NCI-H128 (cell line): Measurements from ENCODE around the gene EGFLAM.

Experiments
- DNase-seq: peaks from one replicate; lab custom pipeline; 2025; ENCODE audit not compliant: unreplicated experiment; lab: John Stamatoyannopoulos, UW

The EGFLAM gene

DNA sequence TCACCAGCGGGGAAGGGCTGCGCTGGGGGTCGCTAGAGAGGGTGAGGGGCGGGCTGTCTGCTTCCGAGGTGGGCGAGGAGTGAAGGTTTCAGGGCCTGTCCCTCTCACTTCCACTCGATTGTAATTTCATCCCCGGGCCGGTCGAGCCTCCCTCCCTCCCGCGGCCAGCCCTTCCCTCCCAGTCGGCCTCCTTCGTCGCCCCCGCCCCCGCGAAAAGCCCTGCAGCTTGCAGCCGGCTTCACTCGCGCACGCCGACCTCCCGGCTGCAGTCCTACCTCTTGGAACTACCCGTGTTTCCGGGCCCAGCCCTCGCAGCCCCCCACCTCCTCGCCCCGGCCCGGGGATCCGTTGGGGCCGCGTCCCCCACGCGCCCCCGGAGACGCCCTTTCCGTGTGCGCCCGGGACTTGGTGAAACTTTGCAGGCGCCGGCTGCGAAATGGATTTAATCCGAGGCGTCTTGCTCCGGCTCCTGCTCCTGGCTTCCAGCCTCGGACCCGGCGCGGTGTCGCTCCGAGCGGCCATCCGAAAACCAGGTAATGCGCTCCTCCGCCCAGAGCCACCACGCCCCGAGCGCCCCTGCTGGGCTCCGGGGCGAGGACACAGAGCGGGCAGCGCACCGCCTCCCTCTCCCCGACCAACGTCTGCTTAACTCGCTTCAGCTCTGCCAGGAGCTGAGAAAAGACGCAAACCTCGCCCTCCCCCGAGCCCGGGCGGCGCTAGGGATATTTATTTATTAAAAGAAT is at the start of gene EGFLAM:
Gene EGFLAM (plus strand): TSS at position 241 of the 743 bp plus-strand sequence. CDS start 196 bp downstream, at position 437.
- DNase-seq = no peak

- no peak for DNase-seq
Observed at GRCh38 chr5:38208782-38209378, 49.5 kb upstream of the EGFLAM start.

DNA sequence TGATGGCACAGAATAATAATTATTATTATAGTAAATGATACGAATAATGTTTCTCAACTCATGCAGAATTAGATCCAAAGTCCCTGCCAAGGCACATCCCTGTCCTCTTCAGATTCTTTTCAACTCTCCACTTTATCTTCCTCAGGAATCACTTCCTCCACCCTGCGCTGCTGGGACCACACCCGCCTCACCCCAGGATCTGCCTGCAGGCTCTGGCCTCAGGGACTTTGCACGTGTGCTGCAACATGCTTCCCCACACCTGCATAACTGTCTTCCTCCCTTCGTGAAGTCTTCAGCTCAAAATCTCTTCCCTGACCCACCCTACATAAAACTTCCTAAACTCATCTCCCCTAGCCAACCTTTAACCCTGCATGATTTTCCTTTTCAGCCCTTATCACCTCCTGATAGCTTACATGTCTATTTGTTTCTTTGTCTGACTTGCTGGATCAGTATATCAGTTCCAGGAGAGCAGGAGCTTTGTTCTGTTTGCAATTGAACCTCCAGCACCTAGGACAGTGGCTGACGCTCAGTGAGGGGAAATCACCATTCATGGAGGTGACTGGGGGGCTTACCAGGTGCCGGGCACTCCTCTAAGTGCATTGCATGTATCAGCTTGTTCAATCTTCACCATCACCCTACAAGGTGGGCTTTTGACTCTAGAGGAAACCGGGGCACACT is 47.5 kb upstream of the EGFLAM start:
- DNase-seq = no peak

DNA sequence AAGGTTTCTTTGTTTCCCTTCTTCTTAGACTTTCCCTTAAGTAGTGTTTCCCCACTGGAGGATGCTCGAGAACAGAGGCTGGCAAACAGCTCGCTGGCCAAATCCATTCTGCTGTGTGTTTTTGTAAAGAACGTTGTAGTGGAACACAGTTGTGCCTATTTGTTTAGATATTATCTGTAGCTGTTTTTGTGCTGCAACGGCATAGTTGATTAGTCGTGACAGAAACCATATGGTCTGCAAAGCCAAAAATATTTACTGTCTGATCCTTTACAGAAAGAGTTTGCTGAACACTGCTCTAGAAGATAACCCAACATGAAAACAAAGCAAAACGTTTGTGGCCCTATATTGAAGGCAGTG is 47.0 kb upstream of the EGFLAM start:
- no peak for DNase-seq

DNA sequence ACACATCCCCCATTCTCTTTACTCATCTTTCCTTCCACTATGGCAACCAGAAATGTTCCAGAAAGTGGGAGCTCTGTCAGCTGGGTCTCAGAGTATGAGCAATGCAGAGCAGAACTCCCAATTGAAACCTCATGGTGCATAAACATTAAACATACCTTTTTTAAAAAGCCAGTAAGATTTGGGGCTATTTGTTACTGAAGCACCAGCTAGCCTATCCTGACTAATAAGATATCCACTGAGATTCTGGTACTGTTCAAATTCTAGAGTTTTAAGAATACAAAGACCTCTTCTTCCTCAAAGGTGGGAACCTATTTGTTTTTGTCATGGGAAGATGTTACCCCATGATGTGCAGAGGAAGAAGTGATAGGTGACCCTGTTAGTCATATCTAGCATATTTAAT is 46.1 kb upstream of the EGFLAM start:
- DNase-seq = no peak

GRCh38 chr5:38226091-38226490 is 32.3 kb upstream of the EGFLAM start:
- no peak for DNase-seq

- no peak for DNase-seq
Observed at GRCh38 chr5:38228914-38229313, 29.4 kb upstream of the EGFLAM start.

DNA sequence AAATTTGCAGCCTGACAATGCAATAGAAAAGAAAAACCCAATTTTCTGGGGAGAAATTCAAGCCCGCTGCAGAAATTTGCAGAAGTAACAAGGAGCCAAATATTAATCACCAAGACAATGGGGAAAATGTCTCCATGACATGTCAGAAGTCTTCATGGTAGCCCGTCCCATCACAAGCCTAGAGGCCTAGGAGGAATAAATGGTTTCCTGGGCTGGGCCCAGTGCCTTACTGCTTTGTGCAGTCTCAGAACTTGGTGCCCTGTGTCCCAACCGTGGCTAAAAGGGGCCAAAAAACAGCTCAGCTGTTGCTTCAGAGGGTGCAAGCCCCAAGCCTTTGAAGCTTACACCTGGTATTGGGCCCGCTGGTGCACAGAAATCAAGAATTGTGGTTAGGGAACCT is 23.6 kb upstream of the EGFLAM start:
- no peak for DNase-seq

- DNase-seq = no peak
Observed at GRCh38 chr5:38237681-38238080, 20.7 kb upstream of the EGFLAM start.

DNA sequence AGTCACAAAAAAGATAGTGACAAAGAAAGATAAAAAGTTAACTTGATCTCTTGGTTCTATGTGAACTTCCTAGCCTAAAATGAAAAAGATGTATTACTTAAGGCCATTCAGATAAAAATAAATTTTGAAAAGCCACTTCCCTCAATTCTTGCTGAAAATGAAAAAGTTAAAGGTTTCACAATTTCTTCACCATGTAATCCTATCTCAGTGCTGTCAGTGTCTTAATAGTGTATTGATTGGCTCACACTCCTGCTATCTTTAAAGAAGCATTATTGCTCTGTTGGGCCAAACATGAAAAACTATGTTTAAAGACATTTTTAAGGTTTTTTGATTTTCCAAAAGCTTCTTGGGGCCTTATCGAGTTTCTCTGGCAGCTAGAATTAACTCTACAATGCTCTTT is 18.1 kb upstream of the EGFLAM start:
- no peak for DNase-seq

DNA sequence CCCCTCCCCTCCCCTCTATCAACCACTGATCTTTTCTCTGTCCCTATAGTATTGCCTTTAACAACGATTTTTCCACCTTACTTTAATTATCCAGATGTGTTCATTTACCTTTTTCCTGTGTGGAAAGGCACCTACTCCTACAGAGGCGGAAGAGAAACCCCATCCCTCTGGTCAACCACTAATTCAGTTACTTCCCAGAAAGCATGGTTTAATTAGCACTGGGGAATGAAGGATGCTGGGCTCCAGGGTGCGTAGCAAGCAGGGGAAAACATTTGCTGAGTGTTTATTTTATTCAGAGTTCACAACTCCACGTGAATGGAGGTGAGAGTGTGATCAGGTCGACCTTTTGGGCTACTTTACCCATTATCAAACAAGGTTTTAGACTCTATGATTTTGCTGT is 16.7 kb upstream of the EGFLAM start:
- DNase-seq = no peak

- no peak for DNase-seq
Observed at GRCh38 chr5:38245307-38245706, 13.1 kb upstream of the EGFLAM start.

DNA sequence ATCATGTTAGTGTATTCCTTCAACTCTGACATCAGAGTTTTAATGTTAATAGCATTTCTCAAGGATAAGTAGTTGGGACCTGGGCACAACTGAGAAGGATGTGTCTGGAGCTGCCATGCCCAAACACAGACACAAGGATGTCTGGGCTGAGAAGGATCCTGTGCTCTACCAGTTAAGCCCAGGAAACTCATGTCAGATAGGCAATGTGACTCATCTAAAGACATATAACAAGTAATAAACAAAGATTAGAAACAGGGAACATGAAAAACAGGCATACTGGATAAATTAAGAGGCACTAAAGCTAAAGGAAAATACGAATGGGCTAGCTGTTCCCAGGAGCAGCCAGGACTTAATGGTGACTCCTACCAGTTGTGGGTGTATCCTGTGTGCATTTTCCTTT is 9.1 kb upstream of the EGFLAM start:
- no peak for DNase-seq

GRCh38 chr5:38249812-38250211 is 8.5 kb upstream of the EGFLAM start:
- DNase-seq = no peak

GRCh38 chr5:38250763-38251448 is 7.5 kb upstream of the EGFLAM start:
- DNase-seq = no peak

GRCh38 chr5:38253759-38254158 is 4.6 kb upstream of the EGFLAM start:
- DNase-seq = no peak

- DNase-seq = no peak
Observed at GRCh38 chr5:38257308-38258041, 884 bp upstream of the EGFLAM start.

GRCh38 chr5:38258042-38258318 is 379 bp upstream of the EGFLAM start:
- no peak for DNase-seq

- no peak for DNase-seq
Observed at GRCh38 chr5:38259062-38259808, 876 bp downstream of the EGFLAM start.

DNA sequence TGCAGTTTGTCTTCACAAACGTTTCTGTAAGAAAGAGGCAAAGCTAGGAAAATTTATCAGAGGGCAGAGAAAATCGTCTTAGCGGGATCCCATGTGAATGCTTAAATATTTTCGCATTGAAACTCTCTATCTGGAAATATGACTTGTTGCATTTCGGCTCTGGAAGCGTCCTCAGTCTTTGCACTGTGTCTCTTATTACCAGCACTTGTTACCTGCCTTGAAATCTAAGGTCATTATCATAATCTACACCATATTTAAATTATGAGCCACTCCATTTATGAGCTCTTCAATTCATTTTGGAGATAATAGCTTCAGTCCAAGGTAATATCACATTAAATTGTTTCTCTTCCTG is 1.4 kb downstream of the EGFLAM start:
- DNase-seq = no peak

DNA sequence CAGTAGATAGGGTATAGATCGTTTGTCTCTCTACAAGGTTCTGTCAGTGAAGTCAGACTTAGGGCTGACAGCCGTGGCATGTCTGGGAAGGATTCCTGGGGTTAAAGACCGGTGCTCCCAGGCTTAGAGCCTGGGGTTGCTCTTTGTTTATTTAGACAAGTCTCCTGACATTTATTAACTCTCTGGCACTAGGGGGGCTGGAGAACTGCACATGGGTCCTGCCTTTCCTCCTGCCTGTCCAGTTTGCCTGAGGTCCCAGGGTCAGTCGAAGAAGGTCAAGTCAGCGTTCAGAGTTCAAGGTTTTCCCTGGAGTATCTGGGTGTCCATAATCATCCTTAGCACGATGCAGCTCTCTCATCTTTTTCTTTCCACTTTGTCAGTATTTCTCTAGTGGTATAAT is 5.6 kb downstream of the EGFLAM start:
- no peak for DNase-seq
